Left lobe of liver (tissue), 2 donors: ENCODE measurements around the gene TUT1. TPM values are rescaled to one million over a fixed set of nuclear protein-coding genes. Genes with fewer than 3 reads are reported as not detected.

ENCODE experiments used
- ATAC-seq: fragments of 200-7000 bp; cut with Tn5 transposase; one replicate; pipeline ENCODE4 v1.9.1; 2020; ENCODE audit warnings: mild to moderate bottlenecking, moderate library complexity
- DNase-seq: peaks from one replicate; pipeline ENCODE4 v3.0.0-alpha.2; 2020; ENCODE audit warnings: low spot score
- total RNA-seq: library from RNA; stranded (reverse); gene quantifications from one replicate; pipeline ENCODE4 v1.2.1, GENCODE V29; 2021
- donor health status: DM: no; HTN: no; CAD: no; lungs with moderate emphysema.
- donor health status: DM: no; HTN: yes; CAD: no.

TUT1 gene
- total RNA-seq, 1 donor from 2014 or later: 32.6 TPM

DNA sequence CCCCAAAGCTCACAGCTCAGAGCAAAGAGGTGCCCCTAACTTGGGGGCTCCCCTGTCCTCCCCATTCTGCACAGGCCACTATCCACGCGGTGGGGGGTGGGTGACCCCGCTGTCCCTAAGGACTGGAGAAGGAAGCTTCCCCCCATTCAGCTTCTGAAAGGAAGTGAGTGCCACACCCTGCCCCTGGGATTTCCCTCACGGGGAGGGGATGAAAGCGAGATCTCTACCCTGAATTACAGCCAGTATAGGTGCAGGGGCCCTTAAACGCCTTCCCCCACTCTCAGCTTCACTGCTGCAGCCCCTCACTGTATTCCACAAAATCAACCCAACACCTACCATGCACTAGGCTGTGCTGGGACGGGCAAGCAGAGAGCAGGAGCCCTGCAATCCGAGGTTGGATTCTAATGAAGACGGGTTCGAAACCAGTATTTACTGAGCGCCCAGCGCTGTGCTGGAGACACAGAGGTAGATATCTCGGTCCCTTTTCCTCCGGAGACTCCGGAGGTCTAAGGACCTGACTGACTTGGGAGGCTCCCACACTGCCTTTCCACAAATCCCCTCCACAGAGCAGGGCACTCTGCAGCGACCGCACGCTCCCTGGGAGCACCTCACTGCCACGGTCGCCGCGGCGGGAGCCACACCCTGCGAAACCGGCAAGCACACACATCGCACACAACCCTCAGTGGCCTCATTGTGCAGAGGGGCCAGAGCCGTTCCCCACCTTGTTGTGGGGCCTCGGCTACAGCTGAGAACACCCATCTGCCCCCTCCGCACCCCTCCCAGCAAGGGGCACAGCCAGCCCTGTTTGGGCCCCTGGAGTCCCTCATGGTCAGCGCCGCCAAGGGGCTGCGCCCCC is 46.5 kb downstream of the TUT1 start:
- ATAC-seq (no peak), DNase-seq (no peak)

DNA sequence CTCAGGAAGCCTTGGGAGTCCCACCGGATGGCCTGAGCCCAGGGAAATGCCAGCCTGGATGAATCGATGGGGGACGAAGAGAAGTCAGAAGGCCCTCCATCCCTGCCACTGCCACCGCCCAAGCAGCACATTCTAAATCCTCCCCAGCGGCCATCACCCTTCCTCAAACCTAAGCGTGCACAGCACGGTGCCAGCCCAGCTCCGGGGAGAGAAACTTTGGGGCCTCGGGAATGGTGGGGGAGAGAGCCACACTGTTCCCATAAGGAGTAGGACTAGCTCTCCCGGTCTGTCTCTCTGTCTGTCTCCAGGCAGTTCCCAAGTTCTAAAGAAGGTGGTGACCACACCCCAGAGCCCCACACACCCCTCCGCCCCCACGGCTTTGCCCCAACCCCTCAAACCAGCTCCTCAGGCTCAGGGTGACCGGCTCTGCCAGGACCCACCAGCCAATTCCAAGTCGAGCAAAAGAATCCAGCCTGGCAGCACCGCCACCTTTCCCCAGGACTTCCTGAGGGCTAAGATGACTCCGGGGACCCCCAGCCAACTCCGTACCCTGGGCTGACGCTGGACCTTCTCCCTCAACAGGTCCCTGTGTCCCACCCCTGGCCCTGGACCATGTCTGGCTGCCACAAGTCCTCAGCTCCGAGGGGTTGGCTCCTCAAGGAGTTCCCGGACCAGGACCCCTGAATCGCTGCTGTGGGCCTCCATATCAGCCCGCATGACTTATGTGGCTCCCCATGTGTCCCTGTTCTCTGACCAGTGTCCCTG is 47.5 kb downstream of the TUT1 start:
- DNase-seq (no peak), ATAC-seq (no peak)

DNA sequence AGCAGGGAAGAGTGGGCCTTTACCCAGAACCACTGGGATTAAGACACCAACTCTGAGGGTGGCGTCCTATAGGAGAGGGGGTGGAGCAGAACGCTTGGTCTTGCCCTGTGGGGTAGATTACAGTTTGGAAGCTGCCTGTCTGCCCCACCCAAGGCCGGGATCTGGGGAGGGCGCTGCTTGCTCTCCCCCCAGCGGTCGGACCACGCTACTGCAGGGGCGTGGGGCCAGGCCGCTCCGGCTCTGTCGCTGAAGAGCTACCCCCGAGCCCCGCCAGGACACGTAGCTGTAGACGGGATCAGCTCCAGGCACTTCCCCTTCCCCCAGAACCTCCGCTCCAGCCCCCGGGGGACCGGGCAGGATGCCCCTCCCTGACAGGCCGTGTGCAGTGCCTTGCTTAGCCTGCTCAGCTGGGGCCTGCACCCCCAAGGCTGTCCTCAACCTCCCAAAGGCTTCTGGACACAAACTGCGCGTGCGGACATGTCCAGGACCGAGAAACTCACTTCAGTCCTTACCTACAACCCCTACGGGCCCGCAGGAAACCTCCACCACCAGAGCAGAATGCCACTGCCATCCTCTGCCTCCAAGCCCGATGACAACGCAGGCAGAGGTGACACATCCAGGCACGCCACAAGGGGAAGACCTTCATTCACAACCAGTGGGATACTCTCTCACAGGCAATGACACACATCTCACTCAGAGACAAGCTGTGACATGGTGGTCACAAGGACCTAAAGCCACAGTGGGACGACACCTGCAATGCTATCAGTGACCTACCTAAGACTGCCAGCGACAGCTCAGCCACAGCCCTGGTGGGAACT is 48.4 kb downstream of the TUT1 start:
- DNase-seq (peak; percentile 69), ATAC-seq (peak; percentile 56)

DNA sequence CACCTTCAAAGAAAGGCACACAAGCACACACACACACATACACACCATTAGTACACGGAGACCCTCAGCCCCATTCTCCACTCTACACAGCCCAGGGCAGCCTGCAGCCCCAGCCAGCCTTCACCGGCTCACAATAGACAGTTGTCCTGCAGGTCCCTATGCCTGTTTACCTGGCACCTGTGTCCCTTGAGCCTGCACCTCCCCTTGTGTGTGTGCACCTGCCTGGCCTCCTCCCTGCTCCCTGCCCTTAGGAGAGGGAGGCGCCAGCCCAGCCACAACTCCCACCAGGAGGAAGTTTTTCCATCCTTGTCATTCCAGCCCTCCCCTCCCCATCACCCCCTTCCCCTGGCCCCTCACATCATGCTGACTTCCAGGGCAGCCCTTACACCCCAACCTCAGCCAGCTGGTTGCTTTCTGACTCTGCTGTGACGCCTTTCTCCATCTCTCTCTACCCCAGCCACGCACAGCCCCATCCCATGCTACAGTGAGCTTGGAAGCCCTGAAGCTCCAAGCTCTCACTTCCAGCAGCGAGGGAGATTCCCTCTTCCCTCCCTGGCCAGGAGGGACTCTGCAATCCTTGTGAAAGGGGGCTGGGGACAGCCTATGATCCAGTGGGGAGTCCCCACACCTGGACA is 49.1 kb downstream of the TUT1 start:
- no peak for ATAC-seq
- no peak for DNase-seq

DNA sequence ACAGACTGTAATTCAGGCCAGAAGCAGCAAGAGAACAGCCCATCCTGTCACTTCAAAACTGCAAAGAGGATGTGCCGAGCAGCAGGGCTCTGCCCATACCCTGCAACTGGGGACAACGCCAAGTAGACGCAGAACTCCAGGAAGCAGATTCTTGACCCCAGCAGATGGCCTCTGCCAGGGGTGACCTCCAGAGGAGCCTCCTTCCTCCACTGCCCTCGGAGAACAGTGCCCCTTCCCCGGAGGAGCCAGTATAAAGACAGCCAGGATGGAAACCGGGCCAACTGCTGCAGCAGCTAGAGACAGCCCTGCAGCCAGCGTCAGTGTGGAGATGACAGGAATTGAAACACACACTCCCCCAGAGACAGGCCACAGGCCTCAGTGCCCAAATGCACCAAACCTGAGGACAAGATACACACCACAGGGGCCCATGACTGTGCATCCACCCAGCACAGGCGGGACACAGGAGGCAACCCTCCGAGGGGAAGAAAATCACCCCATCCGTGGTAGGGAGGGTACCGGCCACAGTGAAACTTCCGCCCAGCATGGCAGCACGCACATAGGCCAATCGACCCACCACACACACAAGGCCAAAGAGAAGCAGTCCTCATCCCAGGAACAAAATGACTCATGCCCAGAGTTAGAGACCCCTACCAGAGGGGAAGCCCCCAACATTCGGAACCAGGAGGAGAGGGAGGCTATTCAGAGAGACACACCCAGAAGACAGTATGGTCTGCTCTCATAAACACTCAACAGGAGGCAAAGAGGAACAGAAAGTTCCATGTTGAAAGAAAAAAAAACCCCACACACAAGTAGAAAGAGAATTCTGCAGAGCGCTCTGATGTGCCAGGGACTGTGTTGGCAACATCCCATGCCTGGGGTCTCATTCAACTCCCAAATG is 50.3 kb downstream of the TUT1 start:
- no peak for DNase-seq
- ATAC-seq: no peak

DNA sequence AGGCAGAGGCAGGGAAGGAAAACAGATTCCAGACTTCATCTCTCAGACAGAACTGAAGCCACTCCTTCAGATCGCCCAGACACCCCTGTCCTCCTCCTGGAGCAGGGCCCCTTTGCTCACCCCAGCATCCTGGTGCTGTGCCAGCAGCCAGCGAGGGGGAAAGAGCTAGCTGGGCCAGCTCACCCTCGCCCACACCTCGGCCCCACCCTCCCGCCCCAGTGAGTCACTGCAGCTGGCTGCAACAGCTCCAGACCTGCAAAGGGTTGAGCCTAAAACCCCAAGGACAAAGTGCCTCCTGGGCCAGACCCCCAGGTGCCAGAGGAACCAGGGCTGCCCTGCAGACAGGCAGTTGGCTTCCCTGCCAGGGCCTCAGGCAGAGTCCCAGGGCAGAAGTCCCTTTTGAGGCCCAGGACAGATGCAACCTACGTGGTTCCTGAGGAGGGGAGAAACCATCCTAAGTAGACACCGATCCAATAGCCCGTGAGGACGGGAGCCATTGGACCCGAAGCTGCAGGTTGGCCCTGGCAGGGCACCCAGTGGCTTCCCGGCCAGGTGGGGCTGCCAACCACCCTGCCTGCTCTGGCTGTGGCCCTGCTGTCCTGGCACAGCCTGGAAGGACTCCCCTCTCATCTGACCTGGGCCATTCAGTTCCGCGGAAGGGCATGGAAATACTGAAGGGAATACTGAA is 51.9 kb downstream of the TUT1 start:
- DNase-seq (peak; percentile 76), ATAC-seq (peak; percentile 70)

DNA sequence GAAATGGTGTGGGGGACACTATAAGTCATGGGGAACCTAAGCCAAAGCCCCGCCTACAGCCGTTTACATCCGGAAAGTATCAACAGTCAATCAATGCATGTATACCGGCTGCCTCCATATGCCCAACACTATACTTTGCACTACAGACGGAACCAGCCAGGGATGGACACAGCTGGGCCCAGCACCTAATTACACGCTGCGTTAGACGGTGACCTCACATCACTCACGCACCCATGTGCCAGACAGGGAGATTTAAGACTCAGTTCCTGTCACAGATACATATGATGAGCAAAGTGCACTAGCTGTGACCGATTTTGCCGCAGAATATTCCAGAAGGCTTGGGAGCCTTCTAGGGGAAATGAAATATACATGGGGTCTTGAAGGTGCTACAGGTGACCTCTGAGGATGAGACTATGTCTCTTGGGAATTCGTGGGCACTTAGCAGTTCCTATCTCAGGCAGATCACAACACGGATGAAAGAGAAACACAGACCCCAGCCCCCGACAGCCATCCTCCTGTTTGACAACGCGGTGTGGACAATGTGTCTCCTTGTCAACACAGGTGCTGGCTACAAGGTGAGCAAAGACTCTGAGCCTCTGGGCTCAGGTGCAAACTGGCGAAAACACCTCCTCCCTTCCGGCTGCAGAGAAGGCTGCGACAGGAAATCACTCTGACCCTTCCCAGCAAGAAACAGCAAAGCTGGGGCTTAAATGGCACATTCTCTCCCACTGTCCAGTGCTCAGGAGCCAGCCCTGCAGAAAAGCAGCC is 52.7 kb downstream of the TUT1 start:
- DNase-seq (no peak), ATAC-seq (no peak)

DNA sequence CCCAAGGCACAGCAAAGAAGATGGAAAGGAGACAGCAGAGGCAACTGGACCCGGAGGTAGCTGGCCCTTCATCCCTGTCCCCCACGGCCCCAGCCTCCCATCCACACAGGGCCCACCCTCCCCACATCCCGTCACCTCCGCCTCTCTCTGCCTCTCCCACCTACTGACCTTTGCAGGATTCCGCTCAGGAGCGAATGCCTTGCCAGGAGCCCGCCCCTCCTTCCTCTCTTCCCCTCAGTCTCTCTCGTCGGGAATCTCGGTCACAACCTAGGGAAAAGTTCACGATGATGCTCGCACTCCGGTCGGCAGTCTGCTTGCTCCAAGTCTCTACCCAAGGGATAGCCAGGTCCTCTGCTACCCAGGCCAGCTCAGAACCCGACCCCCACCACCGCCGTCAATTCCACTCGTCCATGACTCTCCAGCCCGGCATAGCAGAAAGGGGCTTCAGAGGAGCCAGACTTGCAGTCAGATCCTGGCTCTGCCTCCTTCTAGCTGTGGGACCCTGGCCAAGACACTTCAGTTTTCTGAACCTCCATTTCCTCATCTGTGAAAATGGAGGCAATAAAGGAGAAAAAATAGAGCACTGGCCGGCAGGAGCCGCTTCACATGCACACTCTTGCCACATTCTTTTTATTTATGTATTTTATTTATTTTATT is 54.9 kb downstream of the TUT1 start:
- no peak for DNase-seq
- ATAC-seq: no peak

DNA sequence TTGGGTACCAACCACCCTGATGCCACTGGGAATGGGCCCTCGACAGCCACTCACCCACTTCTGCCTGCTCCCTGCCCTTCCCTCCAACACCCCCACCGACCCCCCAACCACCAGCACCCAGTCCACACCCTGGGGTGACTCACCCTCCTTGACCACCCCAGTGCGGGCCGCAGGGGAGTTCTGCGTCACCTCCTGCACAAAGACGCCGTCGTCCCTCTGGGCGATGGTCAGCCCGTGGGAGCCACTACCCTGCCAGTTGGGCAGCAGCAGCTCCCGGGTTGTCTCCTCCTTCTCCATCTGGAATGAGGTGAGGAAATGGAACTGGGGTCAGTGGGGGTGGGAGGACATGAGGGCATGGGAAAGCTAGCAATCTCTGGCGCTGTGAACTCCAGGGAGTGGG is 55.5 kb downstream of the TUT1 start:
- no peak for DNase-seq
- no peak for ATAC-seq

DNA sequence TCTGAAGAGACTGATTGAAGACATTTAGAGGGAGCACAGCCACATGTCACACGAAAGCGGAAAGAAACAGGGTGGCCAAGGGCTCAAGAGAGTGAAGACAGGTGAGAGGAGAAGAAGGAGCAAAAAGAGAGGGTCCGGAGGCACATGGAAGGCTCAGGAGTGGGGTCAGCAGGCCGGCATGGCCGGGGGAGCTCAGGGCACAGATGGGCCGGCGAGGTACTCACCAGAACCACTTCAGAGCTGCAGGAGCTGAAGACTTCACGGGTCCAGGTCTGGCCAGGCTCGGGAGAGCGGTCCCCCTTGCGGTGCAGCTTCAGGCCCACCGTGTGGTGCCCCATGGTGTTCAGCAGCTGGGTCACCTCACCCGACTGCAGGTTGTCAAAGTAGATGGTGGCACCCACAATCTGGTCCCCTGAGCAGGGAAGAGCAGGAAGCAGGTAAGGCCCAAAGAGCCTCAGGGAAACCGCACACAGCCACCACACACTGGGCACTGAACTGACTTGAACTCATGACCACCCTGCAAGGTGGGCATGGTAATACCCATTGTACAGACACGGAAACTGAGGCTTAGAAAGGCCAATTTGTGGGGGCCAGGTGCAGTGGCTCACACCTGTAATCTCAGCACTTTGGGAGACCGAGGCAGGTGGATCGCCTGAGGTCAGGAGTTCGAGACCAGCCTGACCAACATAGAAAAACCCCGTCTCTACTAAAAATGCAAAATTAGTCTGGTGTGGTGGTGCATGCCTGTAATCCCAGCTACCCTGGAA is 56.4 kb downstream of the TUT1 start:
- ATAC-seq (no peak), DNase-seq (no peak)

DNA sequence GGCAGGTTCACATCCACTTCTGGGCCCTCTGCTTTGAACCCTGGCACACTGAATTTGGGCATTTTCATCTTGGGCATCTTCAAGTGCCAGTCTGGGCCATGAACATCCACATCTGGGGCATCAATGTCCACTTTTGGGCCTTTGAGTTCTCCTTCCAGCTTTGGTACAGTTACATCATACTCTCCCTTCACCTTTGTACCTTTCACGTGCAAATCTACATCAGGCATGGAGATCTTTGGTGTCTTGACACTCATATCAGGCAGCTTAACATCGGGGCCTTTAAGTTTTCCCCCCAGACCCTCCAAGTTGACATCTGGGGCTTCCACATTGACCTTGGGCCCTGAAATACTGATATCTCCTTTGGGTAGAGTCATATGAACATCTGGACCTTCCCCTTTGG is 59.2 kb downstream of the TUT1 start:
- DNase-seq (no peak), ATAC-seq (peak; percentile 77)

Other genes starting within 250 kb of the TUT1 start
- gene SCGB1A1, start 172.5 kb downstream of the TUT1 start, total RNA-seq: 2.0 TPM
- gene AHNAK, start 44.7 kb downstream of the TUT1 start, total RNA-seq: 115 TPM
- 441 TPM for gene EEF1G, start 17.6 kb downstream of the TUT1 start, total RNA-seq
- 24.4 TPM for gene MTA2, start 10.3 kb upstream of the TUT1 start, total RNA-seq
- gene EML3, start 21.3 kb upstream of the TUT1 start, total RNA-seq: 29.9 TPM
- 1.1 TPM for gene ROM1, start 21.7 kb upstream of the TUT1 start, total RNA-seq
- gene B3GAT3, start 30.5 kb upstream of the TUT1 start, total RNA-seq: 16.8 TPM
- 220 TPM for gene GANAB, start 55.1 kb upstream of the TUT1 start, total RNA-seq
- 12.8 TPM for gene INTS5, start 61.8 kb upstream of the TUT1 start, total RNA-seq
- 30.4 TPM for gene C11orf98, start 73.7 kb upstream of the TUT1 start, total RNA-seq
- gene CSKMT, start 73.8 kb upstream of the TUT1 start, total RNA-seq: 3.4 TPM
- gene UQCC3, start 80.2 kb upstream of the TUT1 start, total RNA-seq: 4.9 TPM
- gene LBHD1, start 80.7 kb upstream of the TUT1 start, total RNA-seq: 3.3 TPM
- gene UBXN1, start 87.5 kb upstream of the TUT1 start, total RNA-seq: 30.5 TPM
- not detected for gene LRRN4CL, start 98.0 kb upstream of the TUT1 start, total RNA-seq
- 35.1 TPM for gene BSCL2, start 115.9 kb upstream of the TUT1 start, total RNA-seq
- gene GNG3, start 116.2 kb upstream of the TUT1 start, total RNA-seq: 0.20 TPM
- gene HNRNPUL2, start 135.9 kb upstream of the TUT1 start, total RNA-seq: 13.7 TPM
- gene TTC9C, start 137.0 kb upstream of the TUT1 start, total RNA-seq: 11.2 TPM
- 5.5 TPM for gene ZBTB3, start 162.6 kb upstream of the TUT1 start, total RNA-seq
- gene POLR2G, start 170.1 kb upstream of the TUT1 start, total RNA-seq: 22.7 TPM
- gene TAF6L, start 179.9 kb upstream of the TUT1 start, total RNA-seq: 22.9 TPM
- gene TMEM179B, start 195.9 kb upstream of the TUT1 start, total RNA-seq: 27.5 TPM
- gene TMEM223, start 200.5 kb upstream of the TUT1 start, total RNA-seq: 7.6 TPM
- gene NXF1, start 213.9 kb upstream of the TUT1 start, total RNA-seq: 42.8 TPM
- 23.8 TPM for gene STX5, start 240.5 kb upstream of the TUT1 start, total RNA-seq
- gene TEX54, start 241.3 kb upstream of the TUT1 start, total RNA-seq: not detected
- 20.5 TPM for gene WDR74, start 248.1 kb upstream of the TUT1 start, total RNA-seq